K562 (cell line): Measurements from ENCODE around the gene SCN5A. TPM values are rescaled to one million over a fixed set of nuclear protein-coding genes. Genes with fewer than 3 reads are reported as not detected.

Experiments
- ATAC-seq: fragments of 200-7000 bp; cut with Tn5 transposase; 3 replicates; pipeline ENCODE4 v1.9.1; 2020; ENCODE audit warnings: moderate library complexity
- BruUV-seq: library from RNA; stranded (reverse); fragments of 400-500 nt; replicated peaks from 2 replicates; lab custom pipeline; 2021; lab: Mats Ljungman, UMichigan
- CTCF ChIA-PET: fragments of 300-600 bp; formaldehyde crosslinking; extraction: SDS; loops from one replicate; lab custom pipeline; 2021; ENCODE audit warnings: low intra/inter-chr PET ratio; lab: Yijun Ruan, JAX
- POLR2A ChIA-PET: fragments of 300-600, 350-650 bp; sonication (Branson Sonifier 250); formaldehyde crosslinking; extraction: SDS; loops from one replicate; lab custom pipeline; 2021; ENCODE audit warnings: antibody characterized with exemption, inconsistent platforms; lab: Yijun Ruan, JAX
- DNase-seq, 4 experiments: peaks; one replicate each; pipeline versions ENCODE4 v3.0.0 to v3.0.0-alpha.2; 2011 to 2018; ENCODE audit warnings: low spot score in 3 of 4, mixed read lengths in 3 of 4; ENCODE audit errors: extremely low read depth in 1 of 4
- FAIRE-seq: peaks from 2 replicates; lab custom pipeline; 2011; peaks lifted over from hg19 to GRCh38; lab: Jason Lieb, UNC
- H2AFZ ChIP-seq: 2 replicates; pipeline ENCODE4 v1.6.0; 2011; ENCODE audit warnings: low read depth, low read length, control low read depth, inconsistent platforms
- H3K27ac ChIP-seq: fragments of 200-600 bp; 3 replicates; pipeline ENCODE4 v1.8.0; 2011; ENCODE audit warnings: low read depth, mild to moderate bottlenecking, control low read depth, inconsistent platforms, low read length, moderate library complexity, mixed read lengths; ENCODE audit errors: extremely low read depth
- H3K27me3 ChIP-seq, 2 experiments: fragments of 300-600 bp in 1 of 2; 2 replicates in 1 of 2; 3 replicates in 1 of 2; pipeline versions ENCODE4 v1.6.0 to v1.8.0; 2011; ENCODE audit warnings: inconsistent platforms in 2 of 2, low read length in 2 of 2, mild to moderate bottlenecking in 1 of 2, mixed read lengths in 1 of 2, moderate library complexity in 1 of 2; ENCODE audit not compliant: control insufficient read depth in 2 of 2, insufficient read depth in 2 of 2
- H3K36me3 ChIP-seq: fragments of 300-600 bp; 3 replicates; pipeline ENCODE4 v1.8.0; 2011; ENCODE audit warnings: mild to moderate bottlenecking, low read length, inconsistent platforms; ENCODE audit not compliant: control insufficient read depth, insufficient read depth
- H3K4me1 ChIP-seq, 2 experiments: fragments of 200-600 bp in 1 of 2; replicated peaks in 1 of 2; 2 replicates in 1 of 2; 3 replicates in 1 of 2; pipeline versions ENCODE4 v1.5.1 to v1.8.0; 2011; ENCODE audit warnings: inconsistent platforms in 2 of 2, low read length in 2 of 2, mild to moderate bottlenecking in 1 of 2, mixed read lengths in 1 of 2, moderate library complexity in 1 of 2; ENCODE audit not compliant: control insufficient read depth in 2 of 2, insufficient read depth in 2 of 2
- H3K4me2 ChIP-seq: 2 replicates; pipeline ENCODE4 v1.6.1; 2011; ENCODE audit warnings: low read length, control low read depth, inconsistent platforms, mixed read lengths; ENCODE audit not compliant: insufficient read depth
- H3K4me3 ChIP-seq: fragments of 200-600 bp; sonication (generic), shearing (Covaris generic); 2 replicates; pipeline ENCODE4 v1.5.1; 2016; ENCODE audit warnings: control low read depth, inconsistent platforms
- H3K79me2 ChIP-seq: fragments of 200-600 bp; 3 replicates; pipeline ENCODE4 v1.8.0; 2011; ENCODE audit warnings: low read length, inconsistent platforms; ENCODE audit not compliant: control insufficient read depth, insufficient read depth
- H3K9ac ChIP-seq, 2 experiments: 2 replicates each; pipeline versions ENCODE4 v1.6.0 to v1.6.1; 2011; ENCODE audit warnings: low read depth in 2 of 2, low read length in 2 of 2, control low read depth in 1 of 2, inconsistent platforms in 1 of 2, mild to moderate bottlenecking in 1 of 2, mixed read lengths in 1 of 2; ENCODE audit not compliant: insufficient read depth in 1 of 2
- H3K9me1 ChIP-seq: one replicate; pipeline ENCODE4 v1.6.0; 2011; ENCODE audit warnings: inconsistent platforms, mild to moderate bottlenecking, low read length, moderate library complexity; ENCODE audit not compliant: control insufficient read depth, insufficient read depth
- H3K9me3 ChIP-seq: replicated peaks from 2 replicates; pipeline ENCODE4 v1.5.1; 2011; ENCODE audit warnings: low read depth, low read length, inconsistent platforms; ENCODE audit not compliant: control insufficient read depth, insufficient read depth
- H4K20me1 ChIP-seq: replicated peaks from 2 replicates; pipeline ENCODE4 v1.6.1; 2011; ENCODE audit warnings: low read length, inconsistent platforms, mixed read lengths; ENCODE audit not compliant: control insufficient read depth, insufficient read depth
- ATF7 ChIP-seq: fragments of 450-650 bp; IDR thresholded peaks from 2 replicates; pipeline ENCODE4 v1.7.1; 2014; ENCODE audit warnings: mild to moderate bottlenecking, moderate library complexity
- ESRRB ChIP-seq: fragments of 250-450 bp; sonication (Bioruptor Pico); IDR thresholded peaks from 2 replicates; pipeline ENCODE4 v1.5.0; 2020; ENCODE audit warnings: mild to moderate bottlenecking, moderate library complexity, borderline replicate concordance
- ETS2 ChIP-seq: IDR thresholded peaks from 2 replicates; pipeline ENCODE4 v1.6.1; 2016; ENCODE audit warnings: borderline replicate concordance, missing genetic modification characterization, mild to moderate bottlenecking, moderate library complexity, missing compliant biosample characterization; ENCODE audit not compliant: poor library complexity, severe bottlenecking
- FUS ChIP-seq: fragments of 200-400 bp; formaldehyde crosslinking; optimal IDR thresholded peaks from 2 replicates; pipeline ENCODE3; 2017; ENCODE audit warnings: low read depth, low read length
- HES1 ChIP-seq: fragments of 450-650 bp; IDR thresholded peaks from 2 replicates; pipeline ENCODE4 v1.6.1; 2016; ENCODE audit warnings: low read depth, mild to moderate bottlenecking, moderate library complexity
- MXD1 ChIP-seq: fragments of 250-450 bp; sonication (Bioruptor Pico); IDR thresholded peaks from 2 replicates; pipeline ENCODE4 v1.8.0; 2021; ENCODE audit warnings: borderline replicate concordance, mild to moderate bottlenecking, moderate library complexity; ENCODE audit not compliant: poor library complexity, severe bottlenecking
- PURB ChIP-seq: sonication (generic); formaldehyde crosslinking; IDR thresholded peaks from 2 replicates; pipeline ENCODE4 v1.9.0; 2021; ENCODE audit warnings: low read depth, mild to moderate bottlenecking, missing genetic modification reagents
- SUPT5H ChIP-seq: fragments of 450-650 bp; IDR thresholded peaks from 2 replicates; pipeline ENCODE4 v1.6.1; 2016
- TBP ChIP-seq: optimal IDR thresholded peaks from 2 replicates; pipeline ENCODE3; 2011; ENCODE audit warnings: low read depth, low read length, improper control_type of control experiment
- UBTF ChIP-seq, 2 experiments: IDR thresholded peaks; 2 replicates each; pipeline ENCODE4 v1.6.1; 2012; ENCODE audit warnings: improper control_type of control experiment in 2 of 2, low read depth in 2 of 2, low read length in 2 of 2, borderline replicate concordance in 1 of 2
- XRCC4 ChIP-seq: IDR thresholded peaks from one replicate; pipeline ENCODE4 v1.6.1; 2011; ENCODE audit not compliant: insufficient read depth, insufficient read length; ENCODE audit errors: extremely low read depth
- ZC3H4 ChIP-seq: sonication (generic); formaldehyde crosslinking; IDR thresholded peaks from 2 replicates; pipeline ENCODE4 v1.9.0; 2021; ENCODE audit warnings: missing genetic modification reagents, borderline replicate concordance
- ZEB2 ChIP-seq: fragments of 450-650 bp; IDR thresholded peaks from 2 replicates; pipeline ENCODE4 v1.6.1; 2016
- ZNF124 ChIP-seq: sonication (generic); formaldehyde crosslinking; IDR thresholded peaks from 2 replicates; pipeline ENCODE4 v1.8.1; 2022; ENCODE audit warnings: missing genetic modification reagents
- ZNF239 ChIP-seq: fragments of 250-450 bp; sonication (Bioruptor Pico); IDR thresholded peaks from 2 replicates; pipeline ENCODE4 v1.4.0; 2020; ENCODE audit warnings: mild to moderate bottlenecking
- ZZZ3 ChIP-seq: fragments of 450-650 bp; IDR thresholded peaks from 2 replicates; pipeline ENCODE4 v1.6.1; 2016; ENCODE audit warnings: antibody characterized with exemption, mild to moderate bottlenecking, moderate library complexity
- WGBS: fragments of 100-300 bp; shearing (Covaris generic); methylation state at CpG from one replicate; pipeline ENCODE4 v1.1.6; 2016; ENCODE audit warnings: low coverage, mixed read lengths; ENCODE audit not compliant: insufficient coverage; ENCODE audit errors: missing lambda C conversion rate; 5-methylcytosine and 5-hydroxymethylcytosine counted together
- in situ Hi-C: fragments of 300-500 bp; cut with MboI; formaldehyde crosslinking; loops from 4 replicates; pipeline ENCODE4 v1.15.0; 2018; ENCODE audit warnings: inconsistent platforms, mixed read lengths
- intact Hi-C: fragments of 100-400 bp; cut with micrococcal nuclease; formaldehyde crosslinking; loops from 2 replicates; pipeline ENCODE4 v1.14.2; 2022
- polyA plus RNA-seq, 8 experiments: library from polyadenylated mRNA; depleted of rRNA in 4 of 8; stranded (reverse) in 5 of 8; unstranded in 3 of 8; fragments of >200 nt; fragmentation: Nextera tagmentation in 2 of 8; fragmentation: Illumina TruSeq in 1 of 8; extraction: Ambion mirVana in 2 of 8; extraction: Trizol in 1 of 8; gene quantifications; 2 replicates each; pipeline versions ENCODE4 v1.2.1 to v1.2.3, GENCODE V29; 2011 to 2014; ENCODE audit warnings: inconsistent platforms in 1 of 8, missing spikeins in 1 of 8
- total RNA-seq, 7 experiments: library from RNA; depleted of rRNA in 6 of 7; stranded (reverse); fragments of >200 nt in 6 of 7; fragmentation: Illumina TruSeq in 2 of 7; extraction: Trizol in 2 of 7; gene quantifications; 2 replicates each; pipeline versions ENCODE4 v1.2.1 to v1.2.3, GENCODE V29; 2011 to 2021; ENCODE audit warnings: low replicate concordance in 1 of 7

SCN5A gene
- total and polyA plus RNA-seq, 9 of the 15 experiments (the other 6 are each of a cell fraction or from before 2014, with no cell fraction given): 0.07 to 1.4 (median 0.21) TPM; not detected in 2

DNA sequence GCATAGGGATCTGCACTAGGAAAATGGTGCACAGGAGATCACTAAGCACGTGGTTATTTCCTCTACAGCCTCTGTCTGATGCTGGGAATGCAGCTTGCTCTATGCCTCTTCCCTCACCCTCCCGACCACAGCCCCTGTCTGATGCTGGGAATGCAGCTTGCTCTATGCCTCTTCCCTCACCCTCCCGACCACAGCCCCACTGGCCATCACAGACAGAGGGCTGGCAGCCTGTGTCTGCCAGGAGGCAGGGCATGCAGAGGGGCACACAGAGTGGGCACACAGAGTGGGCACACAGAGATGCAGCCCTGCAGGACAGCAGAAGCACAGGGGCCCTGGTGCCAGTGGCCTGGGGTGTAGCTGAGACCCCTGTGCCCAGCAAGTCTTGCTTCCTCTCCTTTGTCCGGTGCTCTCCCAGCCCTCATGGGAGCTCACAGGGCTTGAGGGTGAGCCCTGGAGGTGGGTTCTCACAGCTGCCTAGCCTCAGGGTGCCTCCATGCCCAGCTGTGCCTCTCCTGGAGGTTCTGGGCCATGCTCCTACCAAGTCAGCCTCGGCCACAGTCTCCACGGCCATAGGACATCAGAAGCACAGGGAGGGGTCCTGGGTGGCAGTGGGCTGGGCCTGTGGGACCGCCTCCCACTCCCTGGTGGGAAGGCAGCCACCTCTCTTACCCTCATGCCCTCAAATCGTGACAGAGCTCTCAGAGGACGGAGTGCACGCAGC lies 87.6 kb downstream of the SCN5A start (continued):
- TF ChIP-seq ZZZ3: no peak
- TF ChIP-seq FUS: no peak
- TF ChIP-seq, all 486 proteins: peak for 0

- CTCF ChIA-PET: no interaction called here
- DNase-seq: no peak
- peaks cover 9 to 49% of the 10 kb centered on the region in 2 experiments; a peak in 4 of 5 replicates for H3K27me3 ChIP-seq
- POLR2A ChIA-PET: interaction anchor here (0.5 to 0.6 kb wide), 2 partner anchors 271 to 506 kb away, joined by 3 read pairs; no protein-coding TSS in a partner anchor
- no peaks in the 10 kb centered on the region for H3K79me2 ChIP-seq
- no peaks in the 10 kb centered on the region for H3K4me1 ChIP-seq
- intact Hi-C loops: no loop called here
- no peak for FAIRE-seq
- in situ Hi-C loops: no loop called here
- no peaks in the 10 kb centered on the region for H3K36me3 ChIP-seq
- H2AFZ ChIP-seq: no peak overlapping the region
- H3K9me1 ChIP-seq: no peaks in the 10 kb centered on the region
- H3K9ac ChIP-seq: no peak overlapping the region
- no TSS peak for BruUV-seq
- no peaks in the 10 kb centered on the region for H4K20me1 ChIP-seq
- no peak overlapping the region for H3K4me2 ChIP-seq
- H3K4me3 ChIP-seq: no peak overlapping the region
- no peaks in the 10 kb centered on the region for H3K9me3 ChIP-seq
- ATAC-seq: no peak
- H3K27ac ChIP-seq: no peak overlapping the region
- 6% methylated on average over 7 of the region's 7 CpGs for WGBS
- no peak for TF ChIP-seq ESRRB (CRISPR knock-in tag)
- TF ChIP-seq PURB (CRISPR knock-in tag): no peak
- no peak for TF ChIP-seq MXD1 (CRISPR knock-in tag)
- TF ChIP-seq TBP: no peak
- TF ChIP-seq ZC3H4 (CRISPR knock-in tag): no peak
- no peak for TF ChIP-seq ETS2 (tag)
- TF ChIP-seq HES1: no peak
- TF ChIP-seq SUPT5H: no peak
- TF ChIP-seq ZEB2: no peak
- TF ChIP-seq XRCC4: no peak
- no peak for TF ChIP-seq ATF7
- no peak for TF ChIP-seq ZNF124
- TF ChIP-seq UBTF (IDR thresholded peaks at IDR 0.05; ENCODE audit: borderline replicate concordance in 1 of 2, low read depth in 2 of 2, low read length in 2 of 2): no peak
- no peak for TF ChIP-seq ZNF239 (CRISPR knock-in tag)
These were observed 88.3 kb downstream of the SCN5A start for GRCh38 chr3:38560996-38561717.
